CD1c-positive myeloid dendritic cell (primary cell): Measurements from ENCODE around the gene TMEM108.
A peak's percentile ranks its signal among the peaks of the same experiment; 100 is the strongest.

Source experiments
- DNase-seq: peaks from one replicate; pipeline ENCODE4 v3.0.0-alpha.2; 2016; ENCODE audit errors: extremely low spot score

TMEM108 gene

DNA sequence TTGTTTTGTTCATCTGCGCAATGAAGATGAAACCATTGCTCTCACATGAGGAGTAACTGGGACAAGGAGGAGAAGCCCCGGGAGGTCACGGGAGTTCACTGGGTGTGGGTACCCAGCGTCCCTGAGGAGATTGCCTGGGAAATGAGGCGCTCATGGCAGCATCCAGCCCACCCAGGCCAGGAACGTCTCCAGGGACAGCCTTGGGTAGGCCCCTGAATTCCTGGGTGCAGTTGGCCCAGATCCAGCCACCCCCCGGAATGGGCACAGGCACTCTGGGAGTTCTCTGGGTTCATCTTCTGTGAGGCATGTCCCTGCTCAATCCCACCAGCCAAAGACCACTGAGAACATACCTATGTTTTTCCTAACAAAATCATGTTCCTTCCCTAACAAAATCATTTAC is 380.2 kb downstream of the TMEM108 start:
- no peak for DNase-seq

GRCh38 chr3:133419151-133419909 is 381.1 kb downstream of the TMEM108 start:
- no peak for DNase-seq

DNA sequence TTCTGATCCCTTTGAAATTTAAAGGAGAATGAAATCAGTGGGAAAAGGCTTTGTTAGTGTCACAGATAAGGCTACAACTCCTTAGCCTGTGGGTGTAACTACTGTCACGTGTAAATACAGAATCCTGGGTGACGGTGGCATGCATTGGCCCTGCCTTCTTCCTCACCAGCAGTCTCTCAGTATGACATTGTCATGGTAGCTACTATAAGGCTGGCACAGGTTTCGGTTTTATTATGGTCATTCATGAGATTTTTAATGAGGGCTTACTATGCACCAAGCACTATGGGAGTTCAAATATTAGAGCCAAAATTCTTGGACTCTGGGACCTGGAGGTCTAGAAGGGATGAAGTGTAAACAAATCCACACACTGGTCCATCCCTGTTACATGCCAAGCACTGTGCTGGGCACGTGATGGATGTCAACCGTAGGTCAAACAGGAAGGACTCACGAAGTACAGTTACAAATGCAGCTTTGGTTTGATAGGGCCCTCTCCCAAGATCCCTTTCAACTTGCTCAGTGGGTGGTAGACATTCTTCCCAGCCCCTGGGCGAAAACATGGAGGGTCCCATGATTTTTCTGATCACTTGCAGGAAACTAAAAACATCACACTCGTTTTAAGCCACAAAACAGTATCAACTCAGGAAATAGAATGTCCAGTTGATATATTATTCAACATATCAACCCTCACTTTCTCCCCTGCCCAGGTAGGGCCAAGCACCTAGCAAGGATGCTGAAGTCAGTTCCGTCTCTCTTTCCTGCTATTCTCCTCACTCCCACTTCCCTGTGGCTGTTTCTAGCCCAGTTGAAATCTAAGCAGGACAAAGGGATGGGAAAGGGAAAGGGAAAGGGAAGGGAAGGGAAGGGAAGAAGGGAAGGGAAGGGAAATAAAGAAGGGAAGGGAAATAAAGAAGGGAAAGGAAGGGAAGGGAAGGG is 387.0 kb downstream of the TMEM108 start:
- DNase-seq = no peak

DNA sequence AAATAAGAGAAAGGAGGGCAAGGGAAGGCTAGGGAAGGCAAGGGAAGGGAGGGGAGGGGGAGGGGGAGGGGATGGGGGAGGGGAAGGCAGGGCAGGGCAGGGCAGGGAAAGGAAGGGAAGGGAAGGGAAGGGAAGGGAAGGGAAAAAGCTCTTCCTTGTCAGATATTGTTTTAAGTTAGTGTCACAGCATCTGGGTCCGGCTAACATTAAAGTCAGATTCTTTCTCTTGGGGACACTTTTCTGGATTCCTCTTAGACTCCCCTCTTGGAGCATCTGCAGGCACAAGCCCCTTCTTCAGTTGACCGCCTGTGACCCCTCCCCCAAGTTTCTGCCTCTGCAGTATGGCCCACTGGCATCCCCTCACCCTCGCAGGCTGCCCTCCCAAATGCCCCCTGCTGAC is 387.7 kb downstream of the TMEM108 start:
- DNase-seq = no peak

DNA sequence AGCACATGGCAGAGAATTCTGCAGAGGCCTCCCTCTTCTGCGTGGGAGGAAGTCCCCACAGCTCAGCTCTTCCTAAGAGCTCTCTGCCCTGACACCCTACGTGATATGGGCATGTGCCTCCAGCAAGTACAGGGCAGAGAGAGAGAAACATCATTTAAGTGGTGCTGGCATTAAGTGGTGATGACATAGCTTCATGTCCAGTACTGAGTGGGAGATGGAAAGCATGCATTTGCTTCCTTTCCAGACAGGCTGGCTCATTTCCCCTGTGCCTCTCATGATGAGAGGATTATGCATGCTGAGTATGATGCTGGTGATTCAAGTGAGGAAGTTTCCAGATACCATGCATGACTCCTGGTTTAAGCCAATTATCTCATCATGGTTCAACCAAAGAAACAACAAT is 388.5 kb downstream of the TMEM108 start:
- DNase-seq = peak; percentile 55

DNA sequence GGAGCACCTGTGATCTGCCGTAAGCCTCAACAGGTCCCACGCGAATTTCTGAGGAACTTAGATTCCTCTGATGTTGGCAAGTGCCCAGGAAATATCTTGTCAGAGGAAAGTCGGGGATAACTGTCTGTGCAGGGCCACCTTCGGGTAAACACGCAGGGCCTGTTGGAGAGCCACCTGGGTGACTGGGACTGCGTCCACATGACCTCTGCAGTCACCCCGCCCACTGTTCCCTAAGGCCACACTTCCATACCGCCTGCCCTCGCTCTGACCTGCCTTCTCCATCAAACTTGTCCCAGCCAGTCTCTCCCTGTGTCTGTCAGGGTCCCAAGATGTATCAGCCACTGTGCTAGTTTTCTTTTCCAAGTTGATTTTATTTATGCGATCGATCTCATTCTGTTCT is 390.4 kb downstream of the TMEM108 start:
- DNase-seq = no peak

- no peak for DNase-seq
Measured at GRCh38 chr3:133429063-133429462, 390.9 kb downstream of the TMEM108 start.

DNA sequence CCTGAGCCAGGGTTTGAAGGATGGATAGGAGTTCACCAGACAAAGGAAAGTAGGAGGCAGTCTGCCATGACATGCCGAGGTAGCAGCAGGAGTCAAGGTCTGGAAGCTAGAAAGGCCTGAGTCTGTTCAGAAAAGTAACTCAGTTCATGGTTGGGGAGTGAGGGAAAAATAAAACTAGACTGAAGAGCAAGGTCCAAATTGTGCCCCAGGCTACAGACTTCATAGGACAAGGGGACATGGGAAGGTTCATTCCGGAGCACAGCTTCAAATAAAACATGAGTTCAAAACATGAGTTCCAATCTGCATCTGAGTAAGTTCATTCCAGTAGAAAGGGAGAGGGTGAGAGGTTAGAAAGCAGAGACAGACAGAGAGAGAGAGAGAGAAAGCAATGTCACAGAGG is 401.4 kb downstream of the TMEM108 start:
- DNase-seq = no peak

- DNase-seq = no peak
Measured at GRCh38 chr3:133440652-133441051, 402.5 kb downstream of the TMEM108 start.

DNA sequence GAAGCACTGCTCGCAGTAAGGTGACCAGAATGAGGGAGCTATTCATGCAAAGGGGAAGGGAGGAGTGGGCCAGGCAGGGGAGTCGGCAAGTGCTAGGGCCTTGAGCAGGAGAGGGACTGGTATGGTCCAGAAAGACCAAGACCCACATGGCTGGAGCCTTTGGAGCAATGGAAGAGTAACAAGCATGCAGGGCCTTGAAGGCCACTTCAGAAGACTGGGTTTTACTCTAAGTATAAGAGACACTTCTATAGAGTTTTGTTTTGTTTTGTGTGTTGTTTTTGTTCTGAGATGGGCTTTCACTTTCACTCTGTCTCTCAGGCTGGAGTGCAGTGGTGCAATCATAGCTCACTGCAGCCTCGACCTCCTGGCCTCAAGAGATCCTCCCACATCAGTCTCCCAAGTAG is 403.7 kb downstream of the TMEM108 start:
- no peak for DNase-seq

GRCh38 chr3:133442518-133442917 is 404.3 kb downstream of the TMEM108 start:
- DNase-seq = no peak

DNA sequence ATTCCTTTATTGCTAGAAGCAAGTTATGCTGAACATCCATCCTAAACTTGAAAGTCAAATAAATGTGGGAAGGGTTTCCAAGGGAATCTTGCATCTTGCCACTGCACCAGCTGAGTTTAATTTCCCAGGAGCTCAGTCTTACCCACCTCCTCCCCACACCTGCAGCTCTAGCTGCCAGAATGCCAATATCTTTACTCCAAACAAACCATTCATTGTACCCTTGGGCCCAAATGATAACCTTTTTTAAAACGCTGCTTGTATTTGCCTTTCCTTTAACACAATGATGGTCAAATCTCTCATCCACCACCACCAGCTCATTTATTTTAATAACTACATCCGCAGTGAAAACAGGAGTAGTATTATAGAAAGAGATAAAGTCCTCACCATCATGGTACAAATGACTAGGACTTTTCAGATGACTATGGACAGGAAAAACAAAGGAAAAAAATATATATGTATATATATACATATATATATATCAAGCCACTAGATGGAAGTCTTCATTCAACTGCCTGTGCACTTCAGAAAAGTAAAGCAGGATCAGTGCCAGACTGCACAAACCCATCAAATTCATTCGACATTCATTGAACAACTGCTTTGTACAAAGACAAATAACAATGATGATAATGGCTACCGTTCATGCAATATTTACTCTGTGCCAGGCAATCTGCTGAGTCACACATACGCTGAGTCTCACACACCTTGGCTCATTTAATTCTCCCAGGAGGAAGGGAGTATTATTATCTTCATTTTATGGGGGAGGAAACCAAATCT is 405.6 kb downstream of the TMEM108 start:
- DNase-seq = no peak

GRCh38 chr3:133444423-133444774 is 406.2 kb downstream of the TMEM108 start:
- no peak for DNase-seq

- no peak for DNase-seq
Measured at GRCh38 chr3:133445108-133445507, 406.9 kb downstream of the TMEM108 start.
